Fibroblast of pulmonary artery (primary cell): ENCODE measurements around the gene SPDYE4.
A peak's percentile ranks its signal among the peaks of the same experiment; 100 is the strongest.

ENCODE experiments used
- DNase-seq: peaks from one replicate; pipeline ENCODE4 v3.0.0-alpha.2; 2010; ENCODE audit warnings: low read depth
- H3K4me3 ChIP-seq: replicated peaks from 2 replicates; pipeline ENCODE4 v1.5.1; 2011; ENCODE audit warnings: low read depth, mild to moderate bottlenecking, control low read depth, low read length, moderate library complexity
- TF ChIP-seq, protein P1 (sequence below): IDR thresholded peaks from 2 replicates; pipeline ENCODE4 v1.5.1; 2011; ENCODE audit warnings: mild to moderate bottlenecking, control low read depth, low read length, inconsistent platforms; ENCODE audit errors: missing control alignments

The SPDYE4 gene

DNA sequence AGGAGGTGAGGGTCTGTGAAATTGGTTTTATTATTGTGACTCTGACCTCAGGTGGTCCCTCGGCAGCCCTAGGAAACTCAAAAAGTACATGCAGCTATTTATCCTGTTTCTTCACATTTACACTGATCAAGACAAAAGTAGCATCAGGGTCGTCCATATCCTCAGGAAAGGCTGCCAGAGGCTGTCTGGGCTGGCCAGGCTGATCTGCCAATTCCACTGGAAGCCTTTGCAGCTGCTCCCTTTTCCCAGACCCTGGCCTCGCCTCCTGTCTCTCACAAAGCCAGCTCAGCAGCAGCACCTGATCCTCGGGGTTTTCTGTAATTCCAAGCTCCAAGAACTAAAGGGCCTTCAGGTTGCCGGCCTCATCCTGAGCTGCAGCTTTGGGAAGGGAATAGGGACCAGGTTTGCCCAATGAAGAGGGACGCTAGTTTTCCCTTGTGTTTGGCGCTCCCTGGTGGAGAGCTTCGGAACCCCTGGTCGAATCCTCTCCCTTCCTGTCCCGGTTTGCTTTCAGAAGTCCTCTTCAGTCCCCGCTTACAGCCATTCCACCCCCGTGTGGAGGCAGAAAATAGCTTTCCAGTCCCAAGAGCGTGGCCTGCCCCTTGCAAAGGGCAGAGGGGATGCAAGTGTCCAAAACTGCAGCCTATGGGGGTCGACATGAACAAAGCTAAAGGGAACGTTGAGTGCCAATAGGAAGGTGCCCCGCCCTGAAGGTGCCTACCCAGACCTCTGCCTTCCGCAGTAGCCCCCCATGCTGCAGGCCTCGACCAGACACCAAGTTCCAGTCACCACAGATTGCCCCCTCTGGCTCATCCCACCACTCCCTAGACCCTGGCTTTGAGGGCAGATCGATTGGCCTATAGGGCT, 27.4 kb upstream of the SPDYE4 start:
- peak; percentile 76 for DNase-seq

DNA sequence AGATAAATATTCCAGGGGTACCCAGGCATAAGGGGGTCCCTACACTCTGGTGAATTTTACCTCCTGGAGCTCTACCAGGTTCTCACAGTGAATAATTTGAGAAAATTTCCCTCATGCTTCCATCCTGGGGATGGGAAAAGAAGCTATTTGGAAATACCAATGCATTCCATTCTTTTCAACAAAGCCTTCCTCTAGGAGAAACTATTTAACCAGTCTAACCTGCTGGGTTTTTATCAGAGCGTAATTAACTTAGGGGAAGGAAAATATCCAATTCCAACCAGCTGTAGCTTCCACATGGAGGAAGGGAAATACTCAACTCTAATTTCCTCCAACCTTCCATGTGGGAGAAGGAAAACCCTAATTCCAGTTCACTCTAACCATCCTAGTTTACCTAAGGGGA, 23.8 kb upstream of the SPDYE4 start:
- DNase-seq: no peak

More for the DNA sequence above, 27.4 kb upstream of the SPDYE4 start:
- TF ChIP-seq, protein P1, sequence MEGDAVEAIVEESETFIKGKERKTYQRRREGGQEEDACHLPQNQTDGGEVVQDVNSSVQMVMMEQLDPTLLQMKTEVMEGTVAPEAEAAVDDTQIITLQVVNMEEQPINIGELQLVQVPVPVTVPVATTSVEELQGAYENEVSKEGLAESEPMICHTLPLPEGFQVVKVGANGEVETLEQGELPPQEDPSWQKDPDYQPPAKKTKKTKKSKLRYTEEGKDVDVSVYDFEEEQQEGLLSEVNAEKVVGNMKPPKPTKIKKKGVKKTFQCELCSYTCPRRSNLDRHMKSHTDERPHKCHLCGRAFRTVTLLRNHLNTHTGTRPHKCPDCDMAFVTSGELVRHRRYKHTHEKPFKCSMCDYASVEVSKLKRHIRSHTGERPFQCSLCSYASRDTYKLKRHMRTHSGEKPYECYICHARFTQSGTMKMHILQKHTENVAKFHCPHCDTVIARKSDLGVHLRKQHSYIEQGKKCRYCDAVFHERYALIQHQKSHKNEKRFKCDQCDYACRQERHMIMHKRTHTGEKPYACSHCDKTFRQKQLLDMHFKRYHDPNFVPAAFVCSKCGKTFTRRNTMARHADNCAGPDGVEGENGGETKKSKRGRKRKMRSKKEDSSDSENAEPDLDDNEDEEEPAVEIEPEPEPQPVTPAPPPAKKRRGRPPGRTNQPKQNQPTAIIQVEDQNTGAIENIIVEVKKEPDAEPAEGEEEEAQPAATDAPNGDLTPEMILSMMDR: peak; percentile 86
- H3K4me3 ChIP-seq: no peak overlapping the region

DNA sequence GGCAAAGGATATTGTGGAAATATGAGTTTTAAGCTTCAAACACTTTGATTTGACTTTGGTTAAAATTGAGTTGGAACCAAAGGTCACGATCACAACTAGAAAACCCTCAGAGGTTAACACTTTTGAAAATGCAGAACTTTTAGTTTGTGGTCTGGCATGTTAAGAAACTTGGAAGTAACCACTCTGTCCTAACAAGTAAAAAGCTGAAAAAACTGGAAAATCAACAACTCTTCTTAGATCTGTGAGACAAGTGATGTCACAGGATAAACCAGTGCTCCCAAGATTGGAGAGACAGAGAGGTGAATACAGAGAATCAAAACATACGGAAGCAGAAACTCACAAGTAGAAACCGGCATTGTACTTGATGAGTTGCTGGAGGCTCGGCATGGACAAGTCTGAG, 23.4 kb upstream of the SPDYE4 start:
- no peak overlapping the region for H3K4me3 ChIP-seq
- TF ChIP-seq, protein P1: no peak
- no peak for DNase-seq

More for the DNA sequence above, 23.8 kb upstream of the SPDYE4 start:
- H3K4me3 ChIP-seq: no peak overlapping the region
- TF ChIP-seq, protein P1: no peak

DNA sequence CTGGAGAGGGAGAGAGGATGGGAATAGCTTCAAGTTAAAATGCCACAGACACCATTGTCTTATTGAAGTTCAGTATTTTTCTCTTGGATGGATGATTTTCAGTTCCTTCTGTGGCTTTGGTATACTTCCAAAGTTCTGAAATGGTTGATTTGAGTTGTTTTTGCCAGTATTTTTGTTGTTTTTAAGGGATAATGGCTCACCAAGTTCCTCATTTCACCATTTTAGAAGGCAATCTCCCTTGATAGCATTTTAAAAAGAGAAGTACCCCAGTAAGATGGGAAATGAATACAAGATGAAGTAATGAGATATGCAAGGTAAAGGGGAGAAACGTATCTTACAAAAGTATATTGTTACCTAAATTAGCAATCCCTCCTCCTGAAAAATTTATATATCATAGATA, 18.5 kb upstream of the SPDYE4 start:
- DNase-seq: no peak
- TF ChIP-seq, protein P1: no peak
- no peak overlapping the region for H3K4me3 ChIP-seq

DNA sequence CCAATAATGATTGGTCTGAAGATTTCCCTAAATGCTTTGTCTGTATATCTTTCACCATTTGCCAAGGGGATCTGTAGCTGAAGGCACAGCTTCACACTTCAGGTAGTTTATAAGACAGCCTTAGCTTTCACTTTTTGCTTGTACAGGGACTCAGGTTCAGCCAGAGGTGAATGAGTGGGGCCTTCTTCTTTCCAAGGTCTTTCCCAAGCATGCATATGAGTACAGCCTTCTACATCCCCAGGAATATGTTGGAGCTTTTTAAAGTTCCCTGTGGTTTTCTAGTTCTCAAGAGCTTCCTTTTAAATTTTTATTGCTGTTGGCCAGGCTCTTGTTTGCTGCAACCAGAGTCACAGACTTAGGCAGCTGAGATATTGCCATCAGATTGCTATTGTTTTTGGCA, 17.9 kb upstream of the SPDYE4 start:
- DNase-seq: no peak
- H3K4me3 ChIP-seq: no peak overlapping the region
- TF ChIP-seq, protein P1: no peak

DNA sequence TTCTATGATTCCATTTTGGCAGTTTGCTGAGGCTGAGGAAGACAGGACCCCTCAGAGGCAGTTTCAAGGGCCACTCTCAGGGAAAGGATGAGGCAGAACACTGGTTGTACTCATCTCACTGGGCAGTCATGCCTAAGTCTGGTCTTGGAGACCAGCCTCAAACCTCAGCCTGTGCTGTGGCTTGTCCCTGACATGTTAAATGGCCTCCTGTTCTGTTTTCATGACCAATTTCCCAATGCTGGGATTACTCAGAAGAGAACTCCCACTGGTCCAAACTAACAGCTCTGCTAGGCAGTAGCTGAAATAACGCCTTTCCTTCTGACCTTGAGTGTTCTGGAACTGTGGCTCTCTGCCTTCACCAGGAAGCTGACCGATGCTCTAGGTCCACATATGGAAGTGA, 8.4 kb upstream of the SPDYE4 start:
- H3K4me3 ChIP-seq: no peak overlapping the region
- DNase-seq: no peak
- TF ChIP-seq, protein P1: no peak

DNA sequence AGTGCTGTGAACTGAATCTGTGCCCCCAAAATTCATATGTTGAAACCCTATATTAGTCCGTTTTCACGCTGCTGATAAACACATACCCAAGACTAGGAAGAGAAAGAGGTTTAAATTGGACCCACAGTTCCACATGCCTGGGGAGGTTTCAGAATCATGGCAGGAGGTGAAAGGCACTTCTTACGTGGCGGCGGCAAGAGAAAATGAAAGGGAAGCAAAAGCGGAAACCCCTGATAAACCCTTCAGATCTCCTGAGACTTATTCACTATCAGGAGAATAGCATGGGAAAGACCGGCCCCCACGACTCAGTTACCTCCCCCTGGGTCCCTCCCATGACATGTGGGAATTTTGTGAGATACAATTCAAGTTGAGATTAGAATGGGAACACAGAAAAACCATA, 3.7 kb upstream of the SPDYE4 start:
- no peak for DNase-seq
- H3K4me3 ChIP-seq: no peak overlapping the region
- TF ChIP-seq, protein P1: no peak
